ENCODE results near the gene LRRFIP1. TPM values are rescaled to one million over a fixed set of nuclear protein-coding genes. Genes with fewer than 3 reads are reported as not detected.

LRRFIP1 gene
- total and polyA plus RNA-seq, 4 donors = 79.7 to 194 (median 94.1) TPM

GRCh38 chr2:237682151-237682550 lies 54.8 kb downstream of the LRRFIP1 start:
- Histone ChIP-seq H3K4me1 (ENCODE audit: control insufficient read depth in 5 of 5, insufficient read depth in 5 of 5, low read length in 5 of 5) (peaks cover 4 to 21% (median 13%) of the 10 kb centered on the region in 5 donors), H3K36me3 (ENCODE audit: control insufficient read depth in 4 of 4, insufficient read depth in 4 of 4, low read length in 4 of 4) (peaks cover 0 to 2% (median 0%) of the 10 kb centered on the region in 4 donors), H3K9me3 (ENCODE audit: control insufficient read depth in 4 of 4, insufficient read depth in 3 of 4, low read length in 3 of 4) (peaks cover 0 to 2% (median 0%) of the 10 kb centered on the region in 4 donors), H3K9ac (ENCODE audit: insufficient read depth in 1 of 2, low read length in 2 of 2) (no peak overlapping the region), H3K27me3 (ENCODE audit: control insufficient read depth in 3 of 3, insufficient read depth in 3 of 3, low read length in 2 of 3) (no peaks in the 10 kb centered on the region), H3K4me3 (no peak overlapping the region), H3K27ac (ENCODE audit: low read depth in 1 of 2, low read length in 1 of 2) (peak overlapping the region in 1 of 2 donors; percentile 58)
- 68 to 81% methylated on average over 7 of the region's 7 CpGs for WGBS, 2 donors
- ATAC-seq (ENCODE audit: insufficient read depth, low FRiP score) (no peak), DNase-seq (no peak)
- TF ChIP-seq CTCF (IDR thresholded peaks at IDR 0.05; ENCODE audit: control extremely low read depth, extremely low read depth) = no peak

- no peaks in the 10 kb centered on the region for H3K27me3 ChIP-seq (ENCODE audit: control insufficient read depth in 3 of 3, insufficient read depth in 3 of 3, low read length in 2 of 3)
- H3K9ac ChIP-seq (ENCODE audit: insufficient read depth in 1 of 2, low read length in 2 of 2) = peak overlapping the region in 1 of 2 donors; percentile 7
- peaks cover 0 to 2% (median 0%) of the 10 kb centered on the region in 4 donors for H3K9me3 ChIP-seq (ENCODE audit: control insufficient read depth in 4 of 4, insufficient read depth in 3 of 4, low read length in 3 of 4)
- H3K27ac ChIP-seq (ENCODE audit: low read depth in 1 of 2, low read length in 1 of 2) = peak overlapping the region in 1 of 2 donors; percentile 58
- TF ChIP-seq CTCF (IDR thresholded peaks at IDR 0.05; ENCODE audit: control extremely low read depth, extremely low read depth) = no peak
- 62 to 78% methylated on average over 18 of the region's 18 CpGs for WGBS, 2 donors
- no peak overlapping the region for H3K4me3 ChIP-seq
- H3K4me1 ChIP-seq (ENCODE audit: control insufficient read depth in 5 of 5, insufficient read depth in 5 of 5, low read length in 5 of 5) = peaks cover 4 to 23% (median 6%) of the 10 kb centered on the region in 5 donors
- ATAC-seq (ENCODE audit: insufficient read depth, low FRiP score) (no peak), DNase-seq (peak in 1 of 3 donors; percentile 13)
- H3K36me3 ChIP-seq (ENCODE audit: control insufficient read depth in 4 of 4, insufficient read depth in 4 of 4, low read length in 4 of 4) = peaks cover 0 to 2% (median 0%) of the 10 kb centered on the region in 4 donors
Measured at GRCh38 chr2:237682856-237683670, 55.7 kb downstream of the LRRFIP1 start.

GRCh38 chr2:237685408-237685807 lies 58.0 kb downstream of the LRRFIP1 start:
- Histone ChIP-seq H3K36me3 (ENCODE audit: control insufficient read depth in 4 of 4, insufficient read depth in 4 of 4, low read length in 4 of 4) (peaks cover 0 to 2% (median 0%) of the 10 kb centered on the region in 4 donors), H3K9me3 (ENCODE audit: control insufficient read depth in 4 of 4, insufficient read depth in 3 of 4, low read length in 3 of 4) (peaks cover 0 to 2% (median 0%) of the 10 kb centered on the region in 4 donors), H3K27ac (ENCODE audit: low read depth in 1 of 2, low read length in 1 of 2) (no peak overlapping the region), H3K27me3 (ENCODE audit: control insufficient read depth in 3 of 3, insufficient read depth in 3 of 3, low read length in 2 of 3) (no peaks in the 10 kb centered on the region), H3K4me3 (no peak overlapping the region), H3K4me1 (ENCODE audit: control insufficient read depth in 5 of 5, insufficient read depth in 5 of 5, low read length in 5 of 5) (peaks cover 2 to 26% (median 4%) of the 10 kb centered on the region in 5 donors), H3K9ac (ENCODE audit: insufficient read depth in 1 of 2, low read length in 2 of 2) (no peak overlapping the region)
- DNase-seq (peak in 2 of 3 donors; percentile 12 to 14), ATAC-seq (ENCODE audit: insufficient read depth, low FRiP score) (no peak)
- TF ChIP-seq CTCF (IDR thresholded peaks at IDR 0.05; ENCODE audit: control extremely low read depth, extremely low read depth) = no peak
- WGBS, 2 donors = 78 to 84% methylated on average over 5 of the region's 5 CpGs
